ENCODE results near the gene AFAP1. TPM values are rescaled to one million over a fixed set of nuclear protein-coding genes. Genes with fewer than 3 reads are reported as not detected.

Gene AFAP1
- total and polyA plus RNA-seq, 2 donors from 2014 or later = 2.6 to 26.3 TPM

DNA sequence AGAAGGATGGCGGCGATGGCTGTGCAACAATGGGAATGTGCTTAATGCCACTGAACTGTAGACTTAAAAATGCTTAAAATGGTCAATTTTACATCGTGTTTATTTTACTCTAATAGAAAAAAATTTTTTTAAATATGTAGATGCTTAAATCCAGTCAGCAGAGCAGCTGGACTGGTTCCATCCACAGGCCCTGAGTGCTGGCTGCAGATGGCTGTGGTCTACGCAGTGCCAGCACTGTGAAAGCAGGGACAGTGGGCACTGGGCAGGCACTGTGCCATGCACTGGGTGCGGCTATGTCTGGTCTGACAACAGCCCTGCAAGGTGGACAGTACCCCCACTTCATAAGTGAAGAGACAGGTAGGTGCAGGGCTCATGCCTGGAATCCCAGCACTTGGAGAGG is 175.2 kb downstream of the AFAP1 start:
- Histone ChIP-seq H3K36me3 (ENCODE audit: control insufficient read depth in 2 of 3, insufficient read depth in 3 of 3, low read length in 3 of 3) (peaks cover 0 to 2% (median 0%) of the 10 kb centered on the region in 3 donors), H3K27me3 (ENCODE audit: control insufficient read depth, insufficient read depth, low read length) (no peaks in the 10 kb centered on the region), H3K4me3 (ENCODE audit: low read length in 3 of 3) (no peak overlapping the region), H3K4me1 (ENCODE audit: control insufficient read depth in 2 of 3, insufficient read depth in 2 of 3, low read depth in 1 of 3, low read length in 3 of 3) (peaks cover 0 to 5% (median 0%) of the 10 kb centered on the region in 3 donors), H3K9me3 (ENCODE audit: control insufficient read depth in 2 of 3, insufficient read depth in 1 of 3, low read length in 3 of 3) (no peaks in the 10 kb centered on the region), H3K27ac (ENCODE audit: low read depth in 2 of 2, low read length in 2 of 2) (no peak overlapping the region), H3K9ac (ENCODE audit: low read length in 3 of 3) (no peak overlapping the region)
- TF ChIP-seq, protein P1, sequence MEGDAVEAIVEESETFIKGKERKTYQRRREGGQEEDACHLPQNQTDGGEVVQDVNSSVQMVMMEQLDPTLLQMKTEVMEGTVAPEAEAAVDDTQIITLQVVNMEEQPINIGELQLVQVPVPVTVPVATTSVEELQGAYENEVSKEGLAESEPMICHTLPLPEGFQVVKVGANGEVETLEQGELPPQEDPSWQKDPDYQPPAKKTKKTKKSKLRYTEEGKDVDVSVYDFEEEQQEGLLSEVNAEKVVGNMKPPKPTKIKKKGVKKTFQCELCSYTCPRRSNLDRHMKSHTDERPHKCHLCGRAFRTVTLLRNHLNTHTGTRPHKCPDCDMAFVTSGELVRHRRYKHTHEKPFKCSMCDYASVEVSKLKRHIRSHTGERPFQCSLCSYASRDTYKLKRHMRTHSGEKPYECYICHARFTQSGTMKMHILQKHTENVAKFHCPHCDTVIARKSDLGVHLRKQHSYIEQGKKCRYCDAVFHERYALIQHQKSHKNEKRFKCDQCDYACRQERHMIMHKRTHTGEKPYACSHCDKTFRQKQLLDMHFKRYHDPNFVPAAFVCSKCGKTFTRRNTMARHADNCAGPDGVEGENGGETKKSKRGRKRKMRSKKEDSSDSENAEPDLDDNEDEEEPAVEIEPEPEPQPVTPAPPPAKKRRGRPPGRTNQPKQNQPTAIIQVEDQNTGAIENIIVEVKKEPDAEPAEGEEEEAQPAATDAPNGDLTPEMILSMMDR (IDR thresholded peaks at IDR 0.05; ENCODE audit: borderline replicate concordance, extremely low read depth, insufficient read depth) = no peak
- intact Hi-C loops (cut with DNase I) = no loop called here
- FAIRE-seq = no peak
- DNase-seq = peak in 1 of 5 donors; percentile 38

DNA sequence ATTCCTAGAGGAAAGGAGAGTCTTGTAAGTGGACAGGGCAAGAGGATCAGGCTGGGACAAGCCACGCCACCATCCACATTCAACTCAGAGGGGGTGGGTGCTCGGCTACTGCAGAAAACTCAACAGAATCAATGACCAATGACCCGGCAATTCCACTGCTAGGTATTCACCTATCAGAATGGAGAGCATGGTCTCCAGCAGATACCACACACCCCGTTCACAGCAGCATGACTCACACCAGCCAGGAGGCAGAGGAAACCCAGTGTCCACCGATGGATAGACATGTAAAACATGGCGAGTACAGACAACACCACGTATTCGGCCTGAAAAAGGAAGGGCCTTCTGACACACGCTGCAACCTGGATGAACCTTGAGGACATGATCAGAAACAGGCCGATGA is 175.9 kb downstream of the AFAP1 start:
- Histone ChIP-seq H3K36me3 (ENCODE audit: control insufficient read depth in 2 of 3, insufficient read depth in 3 of 3, low read length in 3 of 3) (peaks cover 0 to 2% (median 0%) of the 10 kb centered on the region in 3 donors), H3K4me3 (ENCODE audit: low read length in 3 of 3) (no peak overlapping the region), H3K27me3 (ENCODE audit: control insufficient read depth, insufficient read depth, low read length) (no peaks in the 10 kb centered on the region), H3K27ac (ENCODE audit: low read depth in 2 of 2, low read length in 2 of 2) (no peak overlapping the region), H3K9ac (ENCODE audit: low read length in 3 of 3) (no peak overlapping the region), H3K4me1 (ENCODE audit: control insufficient read depth in 2 of 3, insufficient read depth in 2 of 3, low read depth in 1 of 3, low read length in 3 of 3) (peaks cover 0 to 5% (median 0%) of the 10 kb centered on the region in 3 donors), H3K9me3 (ENCODE audit: control insufficient read depth in 2 of 3, insufficient read depth in 1 of 3, low read length in 3 of 3) (no peaks in the 10 kb centered on the region)
- FAIRE-seq (no peak), DNase-seq (no peak)
- TF ChIP-seq, protein P1 (IDR thresholded peaks at IDR 0.05; ENCODE audit: borderline replicate concordance, extremely low read depth, insufficient read depth) = no peak
- intact Hi-C loops (cut with DNase I) = no loop called here

DNA sequence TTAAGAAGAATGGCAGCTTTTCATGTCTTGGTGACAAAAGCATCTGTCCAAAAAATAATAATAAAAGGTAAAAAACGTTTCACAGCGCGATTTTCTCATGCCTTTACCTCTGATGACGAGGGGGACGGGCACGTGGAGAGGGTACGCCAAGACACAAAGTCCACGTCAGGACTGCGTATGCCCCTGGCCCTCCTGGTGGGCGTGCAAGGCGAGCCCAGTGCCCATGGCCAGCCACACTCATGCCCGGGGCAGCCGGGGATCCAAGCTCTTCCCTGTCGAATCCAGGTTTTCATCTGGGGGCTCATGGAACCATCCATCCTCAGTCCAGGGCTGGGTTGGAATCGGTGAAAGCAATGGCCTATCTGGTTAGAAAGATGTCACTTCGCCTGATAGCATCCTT is 176.6 kb downstream of the AFAP1 start:
- TF ChIP-seq, protein P1 (IDR thresholded peaks at IDR 0.05; ENCODE audit: borderline replicate concordance, extremely low read depth, insufficient read depth) = no peak
- Histone ChIP-seq H3K4me3 (ENCODE audit: low read length in 3 of 3) (no peak overlapping the region), H3K9me3 (ENCODE audit: control insufficient read depth in 2 of 3, insufficient read depth in 1 of 3, low read length in 3 of 3) (no peaks in the 10 kb centered on the region), H3K9ac (ENCODE audit: low read length in 3 of 3) (no peak overlapping the region), H3K36me3 (ENCODE audit: control insufficient read depth in 2 of 3, insufficient read depth in 3 of 3, low read length in 3 of 3) (peaks cover 0 to 2% (median 0%) of the 10 kb centered on the region in 3 donors), H3K27ac (ENCODE audit: low read depth in 2 of 2, low read length in 2 of 2) (no peak overlapping the region), H3K4me1 (ENCODE audit: control insufficient read depth in 2 of 3, insufficient read depth in 2 of 3, low read depth in 1 of 3, low read length in 3 of 3) (peaks cover 0 to 5% (median 0%) of the 10 kb centered on the region in 3 donors), H3K27me3 (ENCODE audit: control insufficient read depth, insufficient read depth, low read length) (no peaks in the 10 kb centered on the region)
- FAIRE-seq = no peak
- peak in 1 of 5 donors; percentile 40 for DNase-seq
- intact Hi-C loops (cut with DNase I) = no loop called here

Measured in kidney (tissue), 14 donors.